GM19023 (cell line): ENCODE measurements around the gene CECR2.

Experiments
- ATAC-seq: cut with Tn5 transposase; IDR thresholded peaks from one replicate; pipeline ENCODE4 v1.9.1; 2021; ENCODE audit warnings: mild to moderate bottlenecking, moderate library complexity; ENCODE audit not compliant: unreplicated experiment

The CECR2 gene

GRCh38 chr22:17598318-17598717 is 229.1 kb downstream of the CECR2 start:
- ATAC-seq: no peak

GRCh38 chr22:17601031-17601430 is 231.8 kb downstream of the CECR2 start:
- no peak for ATAC-seq

GRCh38 chr22:17603668-17604067 is 234.4 kb downstream of the CECR2 start:
- no peak for ATAC-seq

DNA sequence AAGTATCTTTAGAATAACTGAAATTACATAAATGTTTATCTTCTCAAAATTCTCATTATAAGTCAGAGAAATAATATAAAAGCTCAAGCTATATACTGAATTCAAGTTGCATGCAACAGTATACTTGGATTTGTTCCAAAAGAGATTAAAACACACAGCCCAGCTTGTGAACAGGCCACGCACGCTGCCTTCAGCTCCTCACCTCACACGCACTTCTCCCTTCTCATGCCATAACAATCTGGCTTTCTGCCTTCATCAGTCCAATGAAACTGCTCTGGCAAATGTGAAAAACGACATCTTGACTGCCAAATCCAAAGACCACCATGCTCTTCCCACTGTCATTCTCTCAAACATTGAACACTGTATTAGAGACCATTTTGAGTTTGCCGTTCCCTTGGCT is 237.2 kb downstream of the CECR2 start:
- no peak for ATAC-seq
